SH-SY5Y (cell line): ENCODE data around the gene UGP2.

Source experiments
- GATA2 ChIP-seq: IDR thresholded peaks from 2 replicates; pipeline ENCODE4 v1.6.1; 2011; ENCODE audit warnings: mild to moderate bottlenecking, low read depth, low read length
- GATA3 ChIP-seq: IDR thresholded peaks from 2 replicates; pipeline ENCODE4 v1.6.1; 2011; ENCODE audit warnings: low read depth, mild to moderate bottlenecking, low read length, moderate library complexity

UGP2 gene

DNA sequence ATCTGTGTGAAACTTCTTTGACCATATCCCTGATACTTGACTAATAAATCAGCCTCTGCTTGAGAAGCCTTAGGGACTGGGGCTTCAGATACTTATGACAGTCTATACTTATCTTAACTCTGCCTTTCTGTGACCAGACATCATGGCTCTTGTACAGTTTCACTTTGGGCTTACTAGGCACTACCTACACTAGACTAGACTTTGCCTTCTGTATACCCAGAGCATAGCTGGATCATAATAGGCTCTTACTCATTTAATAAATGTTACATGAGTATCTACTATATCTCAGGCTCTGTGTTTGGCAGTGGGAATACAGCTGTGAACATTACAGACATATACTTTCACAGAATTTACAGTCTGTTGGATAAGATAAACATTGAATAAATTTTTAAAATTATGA is 9.0 kb downstream of the UGP2 start:
- TF ChIP-seq GATA3, result no peak
- TF ChIP-seq GATA2, result no peak

DNA sequence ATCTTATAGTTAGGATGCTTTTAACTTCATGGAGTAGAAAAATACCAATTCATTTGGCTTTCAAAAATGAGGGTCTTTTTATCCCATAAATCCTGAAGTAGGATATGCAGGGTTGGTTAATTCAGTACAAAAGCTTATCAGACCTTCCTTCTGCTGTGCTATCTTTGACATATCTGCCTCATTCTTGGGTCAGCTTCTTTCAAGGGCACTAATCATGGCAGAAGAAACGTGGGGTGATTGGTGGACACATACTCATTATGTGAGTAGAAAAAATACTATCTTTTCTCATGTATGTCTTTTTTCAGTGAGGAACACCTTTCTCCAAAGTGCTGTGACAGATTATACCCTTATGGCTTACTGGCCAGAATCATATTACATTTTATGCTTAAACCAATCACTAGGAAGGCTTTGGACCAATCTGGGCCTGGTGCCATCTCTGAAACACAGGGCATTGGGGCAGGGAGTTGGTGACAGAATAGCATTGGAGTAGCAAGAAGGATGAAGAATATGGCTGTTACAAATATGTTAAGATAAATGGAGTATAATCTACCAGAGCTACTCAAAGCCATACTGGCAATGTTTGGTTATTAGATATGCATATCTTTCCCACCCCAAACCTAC is 10.1 kb downstream of the UGP2 start:
- no peak for TF ChIP-seq GATA3
- no peak for TF ChIP-seq GATA2

DNA sequence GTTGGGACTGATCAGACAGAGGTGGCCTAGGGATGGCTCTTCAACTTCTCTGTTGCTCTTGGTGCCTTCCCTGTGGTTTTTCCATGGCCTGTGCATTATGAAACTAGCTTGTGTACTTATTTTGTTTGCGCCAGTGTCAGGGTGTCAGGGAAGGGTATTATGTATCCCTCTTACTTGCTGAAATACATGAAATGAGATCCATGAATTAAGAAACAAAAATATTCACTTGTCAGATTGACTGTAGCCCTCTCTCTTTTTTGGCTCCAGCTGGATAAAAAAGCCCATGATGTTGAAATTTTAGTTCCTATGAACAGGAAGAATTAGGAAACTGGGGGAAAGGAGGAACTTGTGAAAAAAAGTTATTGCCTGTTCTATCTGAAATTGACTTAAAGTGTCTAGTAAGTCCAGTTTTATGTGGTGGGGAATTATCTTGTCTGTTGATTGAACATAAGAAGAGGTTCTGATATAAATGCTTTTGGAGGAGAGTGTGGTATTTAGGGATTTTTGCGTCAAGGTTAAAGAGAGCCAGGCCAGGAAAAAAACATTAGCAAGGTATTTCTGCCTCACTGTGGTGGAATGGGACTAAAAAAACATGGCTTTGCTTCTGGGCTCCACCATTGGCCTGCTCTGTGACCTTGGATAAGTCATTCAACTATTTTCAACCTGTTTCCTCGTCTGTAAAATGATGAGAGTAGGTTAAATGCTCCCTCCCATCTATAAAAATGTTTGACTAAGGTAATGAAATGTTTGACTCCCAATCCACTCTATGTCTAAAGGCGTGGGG is 12.0 kb downstream of the UGP2 start:
- TF ChIP-seq GATA2, result no peak
- TF ChIP-seq GATA3, result no peak

DNA sequence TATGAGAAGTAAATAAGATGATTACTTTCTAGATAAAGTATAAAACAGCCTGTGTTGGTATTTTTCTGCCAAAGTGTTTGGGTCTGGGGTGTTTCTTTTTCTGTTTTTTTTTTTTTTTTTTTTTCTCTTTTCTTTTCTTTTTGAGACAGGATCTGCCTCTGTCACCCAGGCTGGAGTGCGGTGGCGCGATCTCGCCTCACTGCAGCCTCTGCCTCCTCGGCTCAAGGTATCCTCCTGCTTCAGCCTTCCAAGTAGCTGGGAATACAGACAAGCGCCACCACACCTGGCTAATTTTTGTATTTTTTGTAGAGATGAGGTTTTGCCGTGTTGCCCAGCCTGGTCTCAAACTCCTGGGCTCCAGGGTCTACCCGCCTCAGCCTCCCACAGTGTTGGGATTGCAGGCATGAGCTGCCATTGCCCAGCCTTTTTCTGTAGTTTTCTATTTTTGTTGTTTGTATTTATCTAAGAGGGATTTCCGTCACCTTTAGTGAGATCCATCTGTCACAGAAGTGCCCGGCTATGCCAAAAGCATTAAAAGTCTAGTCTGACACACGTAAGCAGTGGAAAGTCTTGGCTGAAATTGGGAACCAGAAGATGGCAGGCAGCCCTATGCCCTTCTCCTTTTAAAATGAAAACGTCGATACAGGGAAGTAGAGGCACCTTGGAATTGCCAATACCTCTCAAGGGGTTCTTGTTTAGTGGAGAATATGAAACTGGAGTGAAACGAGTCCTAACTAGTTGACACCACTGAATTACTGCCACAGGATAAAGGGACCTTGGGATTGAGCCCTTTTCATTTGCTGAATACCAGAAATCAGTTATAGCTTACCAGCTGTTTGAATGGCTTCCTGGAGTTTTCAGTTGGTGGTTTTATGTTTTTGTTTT is 14.0 kb downstream of the UGP2 start:
- TF ChIP-seq GATA2 (no peak), GATA3 (no peak)

DNA sequence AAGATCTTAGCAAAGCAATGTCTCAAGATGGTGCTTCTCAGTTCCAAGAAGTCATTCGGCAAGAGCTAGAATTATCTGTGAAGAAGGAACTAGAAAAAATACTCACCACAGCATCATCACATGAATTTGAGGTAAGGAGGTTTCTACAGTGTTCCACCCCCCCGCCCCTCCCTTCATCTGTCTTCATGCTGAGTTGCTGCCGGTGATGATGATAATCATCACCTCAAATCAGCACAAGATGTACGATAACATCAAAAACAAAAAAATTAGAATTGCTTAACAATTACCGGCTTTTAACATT is 14.6 kb downstream of the UGP2 start:
- TF ChIP-seq GATA3, result no peak

DNA sequence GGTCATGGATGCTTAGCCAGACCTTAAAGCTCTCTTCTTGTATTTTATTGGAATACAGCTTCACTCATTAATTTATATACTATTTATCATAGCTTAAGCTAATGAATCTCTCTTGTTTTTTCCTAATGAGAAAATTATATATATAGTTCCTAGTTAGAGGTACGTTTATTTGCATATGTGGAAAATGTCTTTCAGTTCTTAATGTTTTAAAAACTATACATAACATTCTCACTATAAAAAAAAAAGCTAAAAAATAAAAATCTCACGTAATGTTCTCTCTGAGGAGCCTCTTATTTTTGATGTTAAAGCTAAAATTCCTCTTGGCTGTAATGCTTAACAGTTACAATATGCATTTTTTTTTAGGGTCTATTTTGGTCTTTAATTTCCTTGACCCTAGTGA is 16.6 kb downstream of the UGP2 start:
- TF ChIP-seq GATA3 (no peak), GATA2 (no peak)

DNA sequence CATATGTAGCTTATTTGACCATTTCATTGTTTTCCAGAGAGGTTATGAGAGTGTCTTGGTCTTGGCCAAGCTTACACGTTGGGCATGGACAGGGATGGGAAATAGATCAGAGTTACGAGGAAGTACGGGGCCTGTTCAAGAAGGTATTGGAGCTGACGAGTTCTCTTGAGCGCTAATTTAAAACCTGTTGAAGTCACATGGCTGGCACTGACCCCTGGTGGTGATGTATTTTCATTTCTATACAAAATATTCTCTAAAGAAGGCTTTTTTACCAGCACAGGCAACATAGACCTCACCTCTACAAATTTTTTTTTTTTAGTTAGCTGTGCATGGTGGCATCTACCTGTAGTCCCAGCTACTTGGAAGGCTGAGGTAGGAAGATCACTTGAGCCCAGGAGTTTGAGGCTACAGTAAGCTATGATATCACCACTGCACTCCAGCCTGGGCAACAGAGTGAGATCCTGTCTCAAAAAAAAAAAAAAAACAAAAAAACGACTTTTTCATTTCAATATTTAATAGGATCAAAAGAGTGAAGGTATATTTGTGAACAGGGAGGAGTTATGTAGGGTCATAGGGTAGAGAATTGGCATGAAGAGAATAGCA is 19.6 kb downstream of the UGP2 start:
- no peak for TF ChIP-seq GATA2
- no peak for TF ChIP-seq GATA3

DNA sequence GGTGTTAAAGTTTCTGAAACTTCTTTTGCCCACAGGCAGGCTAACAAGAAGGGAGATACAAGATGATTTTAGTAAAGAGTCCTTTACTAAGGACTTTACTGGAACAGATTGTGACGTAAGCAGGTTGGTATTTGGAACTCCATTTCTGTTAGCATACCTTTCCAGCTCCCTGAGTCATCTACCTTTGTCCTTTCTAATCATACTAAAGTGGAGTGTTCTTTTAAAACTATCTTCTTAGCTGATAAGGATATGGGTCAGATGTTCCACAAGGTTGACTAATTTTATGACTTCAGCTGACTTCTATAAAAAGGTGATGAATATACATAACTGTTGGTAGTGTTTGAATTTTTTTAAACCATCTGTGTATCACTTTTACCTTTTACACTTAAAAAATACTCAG is 21.1 kb downstream of the UGP2 start:
- TF ChIP-seq GATA2 (no peak), GATA3 (no peak)

DNA sequence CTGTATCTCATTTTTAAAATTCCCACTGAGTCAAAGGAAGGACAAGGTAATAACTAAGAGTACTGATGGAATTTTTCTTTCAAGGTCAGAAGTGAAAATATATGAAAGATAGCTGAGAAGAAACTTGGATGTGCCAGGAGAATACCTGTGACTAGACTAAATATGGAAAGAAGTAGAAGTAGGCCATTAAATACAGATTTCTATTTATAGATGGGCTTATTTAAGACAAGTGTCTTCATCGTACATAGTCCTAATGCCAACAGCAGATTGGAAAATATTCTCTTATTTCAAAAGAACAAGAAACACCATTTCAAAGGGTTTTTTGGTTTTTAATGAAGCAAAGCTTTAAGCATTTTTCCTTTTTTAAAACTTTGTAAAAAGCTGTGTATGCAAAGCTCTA is 22.0 kb downstream of the UGP2 start:
- TF ChIP-seq GATA3 (no peak), GATA2 (no peak)

DNA sequence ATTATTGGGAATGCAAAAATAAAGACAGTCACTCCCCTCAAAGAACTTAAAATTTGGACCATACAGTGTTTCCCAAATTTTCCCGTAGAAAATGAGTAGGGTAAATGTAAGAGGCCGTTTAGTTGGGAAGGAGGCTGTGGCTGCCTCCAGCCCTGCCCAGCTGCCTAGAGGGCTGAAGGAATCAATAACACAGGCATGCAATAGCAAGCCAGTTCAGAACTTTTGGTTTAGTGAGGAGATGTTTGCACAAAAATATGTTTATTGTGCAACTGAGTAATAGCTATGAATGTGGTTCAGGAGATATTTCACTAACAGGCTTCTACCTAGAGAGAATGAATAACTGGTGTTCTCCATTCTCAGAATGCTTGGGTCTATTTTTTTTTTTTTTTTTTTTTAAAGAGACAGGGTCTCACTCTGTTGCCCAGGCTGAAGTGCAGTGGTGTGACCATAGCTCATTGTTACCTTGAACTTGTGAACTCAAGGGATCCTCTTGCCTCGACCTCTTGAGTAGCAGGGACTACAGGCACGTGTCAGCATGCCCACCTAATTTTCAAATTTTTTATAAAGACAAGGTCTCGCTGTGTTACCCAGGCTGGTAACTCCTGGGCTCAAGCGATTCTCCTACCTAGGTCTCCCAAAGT is 23.6 kb downstream of the UGP2 start:
- TF ChIP-seq GATA2, result no peak
- TF ChIP-seq GATA3, result no peak

DNA sequence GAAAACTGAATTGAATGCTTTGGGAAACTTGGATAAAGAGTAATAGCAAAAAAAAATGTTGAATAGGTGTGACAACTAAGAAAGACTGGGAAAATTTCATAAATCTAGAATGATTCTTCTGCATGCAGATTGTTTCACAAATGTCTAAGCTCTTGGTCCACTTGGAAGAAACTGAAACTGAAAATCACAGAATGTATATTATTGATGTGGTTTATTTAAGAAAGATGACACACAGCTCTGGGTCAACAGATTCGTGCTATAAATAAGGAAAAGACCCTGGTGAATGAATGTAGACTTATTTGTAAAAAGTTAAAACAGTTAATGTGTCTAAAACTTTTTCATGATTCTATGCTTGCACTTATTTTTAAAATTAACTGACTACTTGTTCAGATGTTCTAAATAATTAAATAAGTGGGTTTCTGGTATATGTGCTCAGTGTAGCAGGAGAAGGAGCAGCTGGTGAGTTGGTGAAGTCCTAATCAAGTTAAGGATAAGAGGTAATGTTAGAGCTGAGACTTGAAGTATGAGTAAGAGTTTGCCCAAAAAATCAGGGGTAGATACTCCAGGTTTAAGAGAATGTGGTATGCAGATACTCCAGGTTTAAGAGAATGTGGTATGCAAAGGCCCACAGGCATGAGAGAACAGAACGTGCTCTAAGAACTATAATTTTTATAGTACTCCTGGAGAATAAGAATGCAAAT is 24.5 kb downstream of the UGP2 start:
- TF ChIP-seq GATA2, result no peak
- no peak for TF ChIP-seq GATA3

DNA sequence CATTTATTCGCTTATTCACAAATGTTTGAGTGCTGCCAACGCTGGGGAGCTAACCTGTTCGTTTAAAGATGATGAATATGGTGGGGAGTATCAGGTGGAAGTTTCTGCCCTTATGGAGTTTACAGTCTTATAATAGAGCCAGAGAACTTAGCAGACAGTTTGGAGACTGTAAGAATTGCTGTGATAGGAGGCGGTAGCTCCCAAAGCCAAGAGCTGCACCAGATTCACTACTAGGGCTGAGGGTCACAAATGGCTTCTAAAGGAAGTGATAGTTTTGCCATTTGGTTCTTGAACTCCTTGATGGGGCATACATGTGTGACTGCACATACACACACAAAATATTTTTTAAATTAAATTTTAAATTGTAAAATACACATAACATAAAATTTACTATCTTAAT is 29.0 kb downstream of the UGP2 start:
- TF ChIP-seq GATA2 (no peak), GATA3 (no peak)

DNA sequence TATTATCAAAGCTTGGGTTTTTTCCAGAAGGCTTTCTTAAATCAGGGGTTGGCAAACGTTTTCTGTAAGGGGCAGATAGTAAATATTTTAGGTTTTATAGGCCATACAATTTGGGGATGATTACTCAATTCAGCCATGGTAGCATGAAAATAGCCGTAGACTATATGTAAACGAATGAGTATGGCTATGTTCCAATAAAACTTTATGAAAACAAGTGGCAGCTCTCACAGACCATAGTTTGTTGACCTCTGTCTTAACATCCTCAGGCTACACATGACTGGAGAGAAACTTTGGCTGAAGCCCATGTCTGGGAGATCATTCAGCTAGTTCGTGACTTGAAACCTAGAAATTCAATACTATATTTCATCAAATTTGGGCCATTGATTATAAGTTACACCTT is 30.2 kb downstream of the UGP2 start:
- TF ChIP-seq GATA3, result no peak
- no peak for TF ChIP-seq GATA2

DNA sequence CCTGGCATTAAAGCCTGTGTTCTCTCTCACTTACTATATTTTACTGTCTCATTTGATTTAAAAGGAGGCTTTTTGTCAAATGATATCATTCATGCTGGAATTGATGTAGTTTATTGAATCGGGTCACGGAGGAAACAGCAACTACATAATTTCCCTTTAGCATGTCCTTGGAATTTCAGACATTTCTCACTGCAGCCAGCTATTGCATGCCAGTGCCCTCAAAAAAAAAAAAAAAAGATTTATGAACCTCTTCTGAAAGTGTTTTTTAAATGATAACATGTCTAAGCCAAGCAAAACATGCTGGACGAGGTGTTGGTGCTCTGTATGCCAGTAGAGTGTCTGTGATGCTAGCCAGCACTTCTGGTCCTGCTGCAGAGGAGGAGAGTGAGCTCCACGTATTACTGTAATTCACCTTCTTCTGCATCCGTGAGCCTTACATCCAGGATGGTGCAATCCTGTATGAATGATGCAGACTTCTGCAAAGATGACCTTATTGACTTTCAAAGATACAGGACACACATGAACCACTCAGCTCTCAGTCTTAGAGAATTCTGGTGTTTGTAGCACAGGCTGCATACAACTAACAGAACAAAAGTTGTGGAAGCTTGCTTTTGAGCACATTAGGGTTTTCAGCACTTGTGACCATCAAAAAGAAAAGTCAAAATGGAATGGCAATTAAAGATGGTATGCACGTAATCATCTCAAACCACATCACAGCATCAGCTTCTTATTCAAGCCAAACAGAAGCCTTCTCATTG is 31.1 kb downstream of the UGP2 start:
- no peak for TF ChIP-seq GATA2
- no peak for TF ChIP-seq GATA3
